ENCODE data around the gene FBXL15. TPM values are rescaled to one million over a fixed set of nuclear protein-coding genes. Genes with fewer than 3 reads are reported as not detected.

FBXL15 gene
- total and polyA plus RNA-seq, 2 of the 13 experiments (the other 11 are each of a cell fraction or from before 2014, with no cell fraction given): 4.3 to 8.3 TPM

GRCh38 chr10:102396730-102397151 is 23.9 kb upstream of the FBXL15 start (continued):
- no peak for TF ChIP-seq ZNF558 (CRISPR knock-in tag; IDR thresholded peaks at IDR 0.05; ENCODE audit: borderline replicate concordance)
- no peak for TF ChIP-seq ZNF879 (CRISPR knock-in tag; IDR thresholded peaks at IDR 0.05)
- no peak for TF ChIP-seq ZFP37 (CRISPR knock-in tag; IDR thresholded peaks at IDR 0.05; ENCODE audit: borderline replicate concordance)
- TF ChIP-seq, protein P1, sequence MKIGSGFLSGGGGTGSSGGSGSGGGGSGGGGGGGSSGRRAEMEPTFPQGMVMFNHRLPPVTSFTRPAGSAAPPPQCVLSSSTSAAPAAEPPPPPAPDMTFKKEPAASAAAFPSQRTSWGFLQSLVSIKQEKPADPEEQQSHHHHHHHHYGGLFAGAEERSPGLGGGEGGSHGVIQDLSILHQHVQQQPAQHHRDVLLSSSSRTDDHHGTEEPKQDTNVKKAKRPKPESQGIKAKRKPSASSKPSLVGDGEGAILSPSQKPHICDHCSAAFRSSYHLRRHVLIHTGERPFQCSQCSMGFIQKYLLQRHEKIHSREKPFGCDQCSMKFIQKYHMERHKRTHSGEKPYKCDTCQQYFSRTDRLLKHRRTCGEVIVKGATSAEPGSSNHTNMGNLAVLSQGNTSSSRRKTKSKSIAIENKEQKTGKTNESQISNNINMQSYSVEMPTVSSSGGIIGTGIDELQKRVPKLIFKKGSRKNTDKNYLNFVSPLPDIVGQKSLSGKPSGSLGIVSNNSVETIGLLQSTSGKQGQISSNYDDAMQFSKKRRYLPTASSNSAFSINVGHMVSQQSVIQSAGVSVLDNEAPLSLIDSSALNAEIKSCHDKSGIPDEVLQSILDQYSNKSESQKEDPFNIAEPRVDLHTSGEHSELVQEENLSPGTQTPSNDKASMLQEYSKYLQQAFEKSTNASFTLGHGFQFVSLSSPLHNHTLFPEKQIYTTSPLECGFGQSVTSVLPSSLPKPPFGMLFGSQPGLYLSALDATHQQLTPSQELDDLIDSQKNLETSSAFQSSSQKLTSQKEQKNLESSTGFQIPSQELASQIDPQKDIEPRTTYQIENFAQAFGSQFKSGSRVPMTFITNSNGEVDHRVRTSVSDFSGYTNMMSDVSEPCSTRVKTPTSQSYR (CRISPR knock-in tag; IDR thresholded peaks at IDR 0.05; ENCODE audit: borderline replicate concordance): no peak
- TF ChIP-seq KLF6 (CRISPR knock-in tag; IDR thresholded peaks at IDR 0.05): no peak
- no peak for TF ChIP-seq CAMTA2 (CRISPR knock-in tag; IDR thresholded peaks at IDR 0.05; ENCODE audit: borderline replicate concordance)
- no peak for TF ChIP-seq ZNF484 (CRISPR knock-in tag; IDR thresholded peaks at IDR 0.05; ENCODE audit: borderline replicate concordance, low read depth)
- TF ChIP-seq ATF5 (CRISPR knock-in tag; IDR thresholded peaks at IDR 0.05; ENCODE audit: low read depth): no peak

All from HepG2 (cell line).